Right hindlimb (tissue), 1 donor: ENCODE results near the gene ARHGAP26.
A peak's percentile ranks its signal among the peaks of the same experiment; 100 is the strongest.

Source experiments
- DNase-seq: peaks from one replicate; pipeline ENCODE4 v3.0.0-alpha.2; 2018

ARHGAP26 gene

GRCh38 chr5:143153332-143154119, 383.3 kb downstream of the ARHGAP26 start:
- DNase-seq = peak; percentile 80

GRCh38 chr5:143154510-143155370, 384.6 kb downstream of the ARHGAP26 start:
- DNase-seq = no peak

- DNase-seq = no peak
Measured at GRCh38 chr5:143155455-143155854, 385.3 kb downstream of the ARHGAP26 start.

GRCh38 chr5:143156086-143156485, 385.9 kb downstream of the ARHGAP26 start:
- DNase-seq = no peak

- DNase-seq = no peak
Measured at GRCh38 chr5:143156572-143156971, 386.4 kb downstream of the ARHGAP26 start.

- no peak for DNase-seq
Measured at GRCh38 chr5:143159031-143159430, 388.9 kb downstream of the ARHGAP26 start.

- no peak for DNase-seq
Measured at GRCh38 chr5:143161885-143162540, 391.8 kb downstream of the ARHGAP26 start.

- DNase-seq = no peak
Measured at GRCh38 chr5:143162810-143163209, 392.6 kb downstream of the ARHGAP26 start.

GRCh38 chr5:143164557-143164956, 394.4 kb downstream of the ARHGAP26 start:
- no peak for DNase-seq

- no peak for DNase-seq
Measured at GRCh38 chr5:143165049-143165880, 395.1 kb downstream of the ARHGAP26 start.

- DNase-seq = no peak
Measured at GRCh38 chr5:143166090-143166489, 395.9 kb downstream of the ARHGAP26 start.

- no peak for DNase-seq
Measured at GRCh38 chr5:143166661-143167420, 396.7 kb downstream of the ARHGAP26 start.

- DNase-seq = no peak
Measured at GRCh38 chr5:143168171-143168741, 398.1 kb downstream of the ARHGAP26 start.

- no peak for DNase-seq
Measured at GRCh38 chr5:143168921-143169810, 399.0 kb downstream of the ARHGAP26 start.

- no peak for DNase-seq
Measured at GRCh38 chr5:143170104-143170503, 399.9 kb downstream of the ARHGAP26 start.

- no peak for DNase-seq
Measured at GRCh38 chr5:143170977-143171376, 400.8 kb downstream of the ARHGAP26 start.

- DNase-seq = no peak
Measured at GRCh38 chr5:143172739-143173138, 402.6 kb downstream of the ARHGAP26 start.

GRCh38 chr5:143173139-143173889, 403.1 kb downstream of the ARHGAP26 start:
- DNase-seq = no peak

- no peak for DNase-seq
Measured at GRCh38 chr5:143174714-143175398, 404.7 kb downstream of the ARHGAP26 start.
